ENCODE measurements around the gene TSEN54.
A peak's percentile ranks its signal among the peaks of the same experiment; 100 is the strongest.

TSEN54 gene

GRCh38 chr17:75547091-75547490 is 30.8 kb downstream of the TSEN54 start:
- no peak for DNase-seq

- no peak for DNase-seq
Observed at GRCh38 chr17:75548813-75549212, 32.5 kb downstream of the TSEN54 start.

GRCh38 chr17:75549246-75550138 is 33.2 kb downstream of the TSEN54 start:
- DNase-seq, result peak; percentile 95

- DNase-seq, result no peak
Observed at GRCh38 chr17:75550139-75550465, 33.8 kb downstream of the TSEN54 start.

GRCh38 chr17:75551266-75551665 is 34.9 kb downstream of the TSEN54 start:
- DNase-seq, result no peak

- no peak for DNase-seq
Observed at GRCh38 chr17:75552425-75553294, 36.3 kb downstream of the TSEN54 start.

GRCh38 chr17:75553295-75554110 is 37.2 kb downstream of the TSEN54 start:
- DNase-seq, result no peak

GRCh38 chr17:75555679-75556153 is 39.4 kb downstream of the TSEN54 start:
- no peak for DNase-seq

GRCh38 chr17:75557075-75557851 is 40.9 kb downstream of the TSEN54 start:
- no peak for DNase-seq

- DNase-seq, result no peak
Observed at GRCh38 chr17:75557852-75558665, 41.7 kb downstream of the TSEN54 start.

GRCh38 chr17:75558666-75559530 is 42.6 kb downstream of the TSEN54 start:
- no peak for DNase-seq

- DNase-seq, result no peak
Observed at GRCh38 chr17:75559958-75560533, 43.7 kb downstream of the TSEN54 start.

- no peak for DNase-seq
Observed at GRCh38 chr17:75561927-75562603, 45.7 kb downstream of the TSEN54 start.

- DNase-seq, result no peak
Observed at GRCh38 chr17:75563063-75563758, 46.9 kb downstream of the TSEN54 start.

GRCh38 chr17:75564195-75564594 is 47.9 kb downstream of the TSEN54 start:
- no peak for DNase-seq

GRCh38 chr17:75565066-75565465 is 48.7 kb downstream of the TSEN54 start:
- no peak for DNase-seq

GRCh38 chr17:75565618-75566017 is 49.3 kb downstream of the TSEN54 start:
- DNase-seq, result no peak

- DNase-seq, result no peak
Observed at GRCh38 chr17:75566416-75566815, 50.1 kb downstream of the TSEN54 start.

GRCh38 chr17:75566834-75567233 is 50.5 kb downstream of the TSEN54 start:
- no peak for DNase-seq

All from DMS153 (cell line).